HG02884 (cell line): ENCODE measurements around the gene CACNA1I.

Experiments used
- ATAC-seq: cut with Tn5 transposase; IDR thresholded peaks from one replicate; pipeline ENCODE4 v1.9.1; 2021; ENCODE audit warnings: mild to moderate bottlenecking, moderate library complexity; ENCODE audit not compliant: unreplicated experiment

Gene CACNA1I

DNA sequence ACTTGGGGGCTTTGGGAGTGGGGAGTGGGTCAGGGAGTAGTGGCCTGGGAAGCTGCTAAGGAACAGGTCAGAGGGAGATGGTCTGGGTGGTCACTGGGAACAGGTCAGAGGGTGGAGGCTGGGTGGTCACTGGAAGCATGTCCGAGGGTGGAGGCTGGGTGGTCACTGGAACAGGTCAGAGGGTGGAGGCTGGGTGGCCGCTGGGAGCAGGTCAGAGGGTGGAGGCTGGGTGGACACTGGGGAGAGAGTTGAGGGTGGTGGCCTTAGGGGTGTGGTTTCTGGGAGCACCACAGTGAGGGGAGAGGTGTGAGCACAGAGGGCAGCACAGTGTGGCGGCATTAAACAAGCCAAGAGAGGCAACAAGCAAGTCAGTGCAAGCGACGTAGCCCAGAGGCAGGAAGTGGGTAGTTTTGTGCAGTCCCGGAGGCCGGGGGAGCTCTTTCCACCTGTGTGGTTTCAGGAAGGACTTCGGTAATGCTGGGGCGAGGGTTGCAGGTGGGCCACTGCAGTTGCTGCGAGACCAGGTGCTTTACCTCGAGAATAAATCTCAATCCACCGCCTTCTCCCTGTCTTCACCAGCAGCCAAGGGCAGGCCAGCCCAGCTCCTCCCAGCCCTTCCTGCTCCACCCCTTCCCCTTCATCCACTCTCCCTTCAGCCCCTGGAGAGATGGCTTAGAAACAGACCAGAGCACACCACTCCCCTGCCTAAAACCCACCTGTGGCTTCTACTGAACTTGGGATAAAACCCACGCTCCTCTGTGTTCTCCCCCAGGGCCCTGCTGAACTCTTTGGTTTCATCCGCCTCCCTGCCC, 3.2 kb upstream of the CACNA1I start:
- ATAC-seq, result no peak

DNA sequence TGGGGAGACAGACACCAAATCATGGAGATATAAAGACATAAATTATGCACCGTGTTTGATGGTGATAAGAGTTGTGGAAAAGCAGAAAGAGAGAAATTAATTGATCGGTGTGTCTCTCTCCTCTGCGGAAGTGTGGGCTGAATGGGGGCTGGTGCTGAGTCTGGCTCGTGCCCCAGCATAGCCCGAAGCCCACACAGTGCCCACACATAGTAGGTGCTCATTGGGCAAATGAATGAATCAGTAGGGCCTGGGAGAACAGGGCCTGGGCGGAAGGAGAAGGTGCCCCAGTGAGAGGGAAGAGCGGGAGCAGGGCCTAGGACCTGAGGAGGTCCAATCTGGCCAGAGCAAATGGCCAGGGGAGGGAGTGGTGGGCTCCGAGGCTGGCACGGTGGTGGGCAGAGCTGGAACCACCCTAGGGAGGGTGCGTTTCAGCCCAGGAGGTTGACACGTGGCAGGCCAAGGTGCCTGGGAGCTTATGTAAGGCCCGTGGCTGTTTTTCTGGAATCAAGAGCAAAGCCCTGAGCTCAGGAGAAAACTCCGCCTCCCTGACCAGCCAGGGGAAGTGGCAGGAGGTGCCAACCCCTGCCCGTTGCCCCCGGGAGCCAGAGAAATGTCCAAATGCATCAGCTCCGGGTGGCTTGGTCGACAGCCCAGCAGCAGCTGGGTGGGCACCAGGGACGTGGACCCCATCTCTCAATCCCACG, 2.1 kb upstream of the CACNA1I start:
- no peak for ATAC-seq

DNA sequence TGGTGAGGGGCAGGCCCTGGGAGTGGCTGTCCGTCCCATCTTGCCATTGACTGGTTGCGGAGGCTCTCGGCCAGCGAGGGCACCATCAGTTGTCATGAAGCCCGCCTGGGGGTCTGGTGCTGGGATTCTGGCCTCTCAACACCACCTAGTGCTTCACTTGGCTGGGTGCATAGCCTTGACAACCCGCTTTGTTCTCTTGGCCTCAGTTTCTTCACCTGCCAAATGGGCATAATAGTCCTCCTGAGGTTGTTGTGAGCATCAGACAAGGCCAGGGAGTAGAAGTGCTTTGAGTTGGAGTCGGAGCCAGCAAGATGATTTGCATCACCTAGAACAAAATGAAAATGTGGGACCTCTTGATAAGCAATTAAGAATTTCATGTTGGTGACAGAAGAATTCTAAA, 1.5 kb upstream of the CACNA1I start:
- no peak for ATAC-seq

DNA sequence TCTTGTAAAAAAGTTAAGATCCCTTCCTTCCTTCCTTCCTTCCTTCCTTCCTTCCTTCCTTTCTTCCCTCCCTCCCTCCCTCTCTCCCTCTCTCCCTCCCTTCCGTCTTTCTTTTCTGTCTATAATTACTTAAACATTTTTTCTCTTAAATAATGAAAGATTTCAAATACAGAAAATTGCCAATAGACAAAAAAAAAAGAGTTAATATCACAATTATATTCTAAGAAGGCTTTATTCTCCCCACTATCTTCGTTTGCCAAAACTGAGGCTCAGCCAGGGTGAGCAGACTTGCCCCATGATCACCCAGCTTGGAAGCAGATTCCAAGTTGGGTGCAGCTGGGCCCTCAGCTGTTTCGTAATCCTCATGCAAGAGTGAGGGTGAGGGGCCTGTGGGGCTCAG, 327 bp upstream of the CACNA1I start:
- no peak for ATAC-seq

DNA sequence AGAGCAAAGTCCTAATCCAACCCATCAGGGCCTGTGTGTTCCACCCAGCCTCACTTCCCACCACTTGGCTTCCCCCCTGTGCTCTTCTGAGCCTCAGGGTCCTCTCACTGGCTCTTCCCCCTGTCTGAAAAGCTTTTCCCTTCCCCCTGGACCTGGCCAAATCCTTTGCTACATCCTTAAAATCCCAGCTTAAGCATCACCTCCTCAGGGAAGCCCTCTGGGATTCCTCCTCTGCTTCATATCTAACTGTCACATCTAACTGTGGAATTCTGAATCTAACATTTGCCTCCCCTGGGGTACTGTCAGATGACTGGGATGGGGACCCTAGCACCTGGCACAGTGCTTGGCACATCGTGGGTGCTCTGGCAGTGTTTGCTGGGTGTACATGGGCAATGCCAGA, 985 bp downstream of the CACNA1I start:
- ATAC-seq, result no peak

DNA sequence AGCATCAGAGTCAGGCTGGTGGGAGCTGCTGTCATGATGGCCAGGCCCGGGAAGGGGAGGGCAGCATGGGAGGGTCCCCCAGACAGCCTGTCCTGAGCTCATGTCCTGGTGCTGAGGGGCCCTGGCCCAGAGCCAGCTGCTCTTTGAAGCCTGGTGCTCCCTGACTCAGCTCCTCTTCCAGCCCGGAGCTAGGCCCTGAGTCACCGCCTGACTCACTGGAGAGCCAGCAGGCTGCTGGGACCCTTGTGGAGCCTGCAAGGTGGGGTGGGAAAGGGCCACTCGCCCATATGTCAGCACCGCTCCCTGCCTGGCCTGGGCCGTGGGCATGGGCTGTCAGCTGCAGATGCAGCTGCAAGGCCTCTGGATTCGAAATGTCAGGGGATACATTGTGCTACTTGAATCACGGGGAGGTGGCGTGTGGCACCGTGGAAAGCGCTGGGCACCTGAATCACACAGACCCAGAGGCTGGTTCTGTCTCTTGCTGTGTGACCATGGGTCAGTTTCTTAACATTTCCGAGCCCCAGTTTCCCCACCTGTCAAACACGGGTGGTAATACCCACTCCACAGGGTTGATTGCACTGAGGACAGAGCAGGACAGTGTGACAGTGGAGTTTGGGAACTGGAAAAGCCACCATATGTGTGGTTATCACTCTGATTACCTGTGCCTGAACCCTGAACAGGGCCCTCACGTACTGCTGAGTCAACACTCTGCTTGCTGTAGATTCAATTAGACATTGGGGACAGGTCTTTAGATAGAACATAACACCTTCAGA, 4.4 kb downstream of the CACNA1I start:
- no peak for ATAC-seq

DNA sequence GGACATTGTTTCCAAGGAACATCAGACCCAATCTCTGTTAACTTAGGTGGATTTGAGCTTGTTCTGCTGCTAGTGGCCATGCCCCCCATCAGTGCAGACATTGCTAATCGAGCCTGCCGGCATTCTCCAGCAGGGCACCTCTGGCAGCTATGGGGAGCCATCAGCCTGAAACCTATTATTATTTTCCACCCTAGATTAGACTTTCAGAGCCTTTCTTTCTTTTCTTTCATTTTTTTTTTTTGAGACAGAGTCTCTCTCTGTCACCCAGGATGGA, 4.9 kb downstream of the CACNA1I start:
- no peak for ATAC-seq

DNA sequence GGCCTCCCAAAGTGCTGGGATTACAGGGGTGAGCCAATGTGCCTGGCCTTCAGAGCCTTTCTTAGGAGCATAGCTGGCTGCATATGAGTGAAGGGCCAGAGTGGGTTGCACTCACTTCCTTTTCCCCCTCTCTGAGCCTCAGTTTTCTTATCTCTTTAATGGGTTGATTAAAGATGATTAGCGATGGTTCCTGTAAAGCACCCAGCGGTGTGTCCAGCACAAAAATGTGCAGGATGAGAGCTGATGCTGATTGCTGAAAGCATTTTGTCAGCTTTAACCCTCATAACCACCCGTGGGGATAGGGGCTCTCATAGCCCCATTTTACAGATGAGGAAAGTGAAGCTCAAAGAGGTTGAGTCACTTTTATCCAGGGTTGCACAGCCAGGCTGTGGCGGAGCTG, 5.5 kb downstream of the CACNA1I start:
- no peak for ATAC-seq

DNA sequence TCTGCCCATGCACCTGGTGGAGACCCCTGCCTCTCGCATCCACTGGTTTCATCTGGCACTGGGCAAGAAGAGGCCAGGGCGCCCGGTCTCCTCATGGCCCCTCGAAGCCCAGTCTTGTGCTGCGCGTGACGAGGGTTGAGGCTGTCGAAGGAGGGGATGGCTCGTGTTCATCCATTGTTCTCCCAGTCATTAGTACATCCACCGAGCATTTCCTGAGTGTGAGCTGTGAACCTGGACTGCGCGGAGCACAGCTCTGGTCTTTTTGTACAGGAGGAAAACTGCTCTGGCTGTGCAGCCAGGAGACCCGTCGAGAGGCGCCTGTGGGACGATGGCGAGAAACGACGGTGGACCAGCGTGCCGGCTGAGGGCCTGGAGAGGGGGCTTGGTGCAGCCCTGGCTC, 6.8 kb downstream of the CACNA1I start:
- ATAC-seq, result no peak

DNA sequence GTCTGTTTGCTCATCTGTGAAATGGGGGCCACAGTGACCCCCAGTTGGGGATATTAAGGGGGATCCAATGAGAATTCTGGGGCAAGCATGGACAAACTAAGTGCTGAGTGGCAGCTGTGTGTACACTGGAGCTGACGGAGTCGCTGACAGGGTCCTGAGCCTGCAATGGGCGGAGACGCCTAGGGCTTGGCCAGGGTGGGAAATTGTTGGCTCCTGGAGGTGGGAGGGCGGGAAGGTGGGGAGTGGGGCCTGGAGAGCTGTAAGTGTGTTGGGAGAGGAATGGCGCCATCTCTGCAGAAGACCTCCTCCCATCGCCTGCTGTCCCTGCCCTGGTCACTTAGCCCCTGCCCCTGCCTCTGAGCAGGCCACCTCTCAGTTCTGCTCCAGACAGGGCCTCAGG, 7.3 kb downstream of the CACNA1I start:
- ATAC-seq, result no peak

DNA sequence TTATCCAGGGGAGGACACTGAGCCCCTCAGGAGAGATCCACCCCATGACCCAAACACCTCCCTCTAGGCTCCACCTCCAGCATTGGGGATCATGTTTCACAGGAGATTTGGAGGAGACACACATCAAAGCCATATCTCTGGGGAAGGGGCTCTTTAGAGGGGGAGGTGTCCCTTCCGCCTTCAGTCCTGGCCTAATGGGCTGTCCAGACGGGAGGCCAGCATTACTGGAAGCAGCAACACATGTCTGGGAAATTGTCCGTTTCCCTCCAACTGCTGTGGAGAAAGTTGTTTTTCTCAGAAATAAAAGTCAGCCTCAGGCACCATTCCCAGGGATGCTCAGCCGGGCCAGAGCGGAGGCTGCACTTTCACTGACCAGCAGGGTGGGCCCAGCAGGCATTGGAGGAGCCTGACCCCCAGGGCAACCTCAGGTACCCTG, 9.5 kb downstream of the CACNA1I start:
- ATAC-seq, result no peak

DNA sequence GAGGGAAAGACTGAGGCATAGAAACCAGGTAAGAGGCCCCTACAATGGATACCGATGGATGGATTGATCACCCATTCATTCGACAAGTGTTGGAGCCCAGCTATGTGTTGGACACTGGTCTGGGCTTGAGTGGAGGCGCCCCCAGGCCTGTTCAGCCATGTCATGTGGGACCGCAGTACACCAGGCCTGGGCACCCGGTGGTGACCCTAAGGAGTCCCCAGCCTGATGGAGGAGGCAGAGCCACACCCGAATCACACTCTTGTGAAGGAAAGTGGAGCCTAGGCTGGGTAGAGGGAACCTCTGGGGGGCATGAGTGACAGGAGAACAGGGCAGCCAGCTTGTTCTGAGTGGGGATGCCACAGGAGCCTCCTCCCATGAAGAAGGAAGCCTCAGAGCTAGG, 10.2 kb downstream of the CACNA1I start:
- ATAC-seq, result no peak

DNA sequence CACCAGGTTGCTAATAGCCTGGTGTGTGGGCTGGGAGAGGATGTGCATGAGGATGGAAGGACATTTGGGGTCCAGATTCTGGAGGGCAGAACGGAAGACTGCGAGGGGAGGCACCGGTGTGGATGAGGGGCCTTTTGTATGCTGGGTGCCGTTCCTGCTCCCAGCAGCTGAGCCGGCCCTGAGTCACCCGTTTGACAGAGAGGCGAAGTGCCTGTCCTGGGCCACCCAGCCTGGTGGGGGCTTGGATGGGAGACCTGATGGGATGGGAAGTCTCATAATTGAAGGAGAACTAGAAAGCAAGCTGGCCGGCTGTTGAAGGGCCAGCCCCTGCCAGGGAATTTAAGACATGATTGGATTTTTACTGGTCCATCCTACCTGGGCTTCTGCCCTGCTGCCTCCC, 10.8 kb downstream of the CACNA1I start:
- ATAC-seq, result no peak

DNA sequence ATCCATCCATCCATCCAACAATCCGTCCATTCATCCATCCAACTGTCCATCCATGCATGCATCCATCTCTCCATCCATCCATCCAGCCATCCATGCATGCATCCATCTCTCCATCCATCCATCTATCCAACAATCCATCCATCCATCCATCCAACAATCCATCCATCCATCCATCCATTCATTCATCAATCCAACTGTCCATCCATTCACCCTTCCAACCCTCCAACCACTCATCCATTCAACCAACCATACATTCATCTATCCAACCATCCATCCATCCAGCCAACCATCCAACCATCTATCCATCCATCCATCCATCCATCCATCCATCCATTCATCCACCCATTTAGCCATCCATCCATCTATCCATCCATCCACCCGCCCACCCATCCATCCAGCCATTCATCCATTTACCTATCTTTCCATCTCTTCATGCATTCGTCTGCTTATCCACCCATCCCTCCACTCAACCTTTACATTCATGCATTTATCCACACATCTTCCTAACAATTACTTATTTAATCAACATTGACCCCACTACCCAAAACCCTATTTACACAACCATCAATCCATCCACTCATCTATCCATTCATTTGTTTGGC, 12.6 kb downstream of the CACNA1I start:
- no peak for ATAC-seq

DNA sequence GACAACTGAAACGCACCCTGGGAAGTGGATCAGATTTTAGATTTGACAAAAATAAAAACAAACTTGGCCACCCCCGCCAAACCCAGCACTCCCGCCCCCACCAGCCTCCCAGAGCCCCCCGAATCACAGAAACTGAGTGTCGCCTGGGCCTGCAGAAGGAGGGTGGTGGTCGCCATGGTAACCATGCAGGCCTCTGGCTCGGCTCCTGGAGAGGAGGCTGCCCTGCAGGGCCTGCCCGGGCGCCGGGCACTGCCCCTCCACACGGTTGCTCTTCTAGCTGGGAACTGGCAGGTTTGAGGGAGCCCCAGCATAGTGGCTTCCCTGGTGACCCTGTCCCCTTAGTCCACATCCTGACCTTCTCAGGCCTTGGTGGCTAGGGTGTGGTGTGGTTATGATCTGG, 19.3 kb downstream of the CACNA1I start:
- no peak for ATAC-seq

DNA sequence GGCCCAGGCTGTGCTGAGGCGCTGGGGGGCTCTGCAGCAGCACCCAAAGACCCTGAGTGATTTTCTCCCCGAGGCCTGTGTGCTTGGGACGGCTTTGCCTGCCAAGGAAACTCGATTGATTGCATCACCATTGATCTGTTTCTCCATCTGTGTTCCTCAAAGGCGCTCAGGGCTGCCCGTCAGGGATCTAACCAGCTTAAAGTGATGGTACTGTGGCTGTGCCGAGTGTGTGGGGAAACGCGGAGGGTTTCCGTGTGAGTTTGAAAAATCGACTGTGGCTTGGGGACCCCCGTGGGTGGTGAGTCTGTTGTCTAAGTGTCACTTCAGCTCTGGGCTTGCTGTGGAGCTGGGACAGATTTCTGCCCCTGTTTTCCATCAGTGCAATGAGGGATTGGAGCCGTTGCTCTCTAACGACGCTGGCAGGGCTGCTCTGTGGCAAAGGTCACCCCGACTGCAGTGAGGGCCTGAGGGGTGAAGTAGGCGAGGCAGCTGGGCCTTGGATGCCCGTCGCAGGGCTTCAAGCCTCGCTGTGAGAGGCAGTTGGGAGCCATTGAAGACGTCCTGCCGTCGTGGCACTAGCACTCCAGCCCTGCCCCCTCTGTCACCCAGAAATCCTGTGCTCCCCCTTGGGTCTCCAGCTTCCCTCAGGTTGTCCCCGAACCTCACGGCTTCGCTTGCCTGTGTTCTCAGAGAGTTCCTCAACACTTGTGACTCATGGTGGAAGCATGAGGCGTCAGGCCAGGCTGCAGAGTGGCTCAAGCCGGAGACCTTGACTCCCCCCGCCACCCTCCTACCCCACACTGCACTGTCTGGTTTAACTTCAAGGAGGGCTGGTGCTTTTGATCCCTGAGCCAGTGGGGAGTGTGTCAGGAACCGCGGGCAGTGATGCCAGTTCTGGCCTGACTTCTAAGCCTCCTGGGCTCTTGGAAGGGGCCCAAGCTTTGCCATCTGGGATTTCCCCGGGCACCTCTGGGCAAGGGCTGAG, 21.8 kb downstream of the CACNA1I start:
- ATAC-seq, result no peak

DNA sequence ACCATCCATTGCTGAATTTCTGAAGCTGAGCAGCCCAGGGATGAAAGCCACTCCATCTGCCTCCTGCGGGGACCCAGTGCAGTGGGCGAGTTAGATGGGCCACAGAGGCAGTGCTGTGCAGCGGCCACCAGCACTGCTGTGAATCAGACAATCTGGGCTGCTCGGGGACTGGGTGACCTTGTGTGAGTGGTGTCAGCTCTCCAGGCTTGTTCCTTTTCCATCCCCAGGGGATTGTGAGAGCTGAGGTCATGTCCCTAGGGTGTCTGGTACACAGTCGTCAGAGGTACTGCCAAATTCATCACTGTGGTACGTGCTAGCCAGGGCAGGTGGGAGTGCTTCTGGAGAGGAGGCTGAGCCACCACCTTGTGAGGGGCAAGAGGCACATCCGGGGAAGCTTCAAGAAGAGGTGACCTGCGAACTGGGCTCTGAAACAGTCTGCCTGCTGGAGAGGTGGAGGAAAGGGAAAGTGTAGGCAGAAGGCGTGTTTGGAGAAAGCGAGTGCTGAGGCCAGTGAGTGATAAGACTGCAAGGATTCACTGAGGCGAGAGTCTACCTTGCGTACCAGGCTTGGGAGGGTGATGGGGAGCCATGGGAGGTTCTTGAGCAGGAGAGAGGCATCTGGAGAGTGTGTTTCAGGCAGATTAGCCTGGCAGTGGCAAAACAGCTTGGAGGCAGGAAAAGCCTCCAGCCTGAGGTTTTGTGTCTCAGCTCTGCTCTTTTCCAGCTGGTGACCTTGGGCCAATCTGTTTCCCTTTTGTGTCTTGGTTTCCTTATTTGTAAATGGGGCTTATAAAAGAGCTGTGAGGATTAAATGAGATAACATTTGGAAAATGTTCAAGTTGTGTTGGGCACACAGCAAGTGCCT, 22.7 kb downstream of the CACNA1I start:
- ATAC-seq, result no peak

DNA sequence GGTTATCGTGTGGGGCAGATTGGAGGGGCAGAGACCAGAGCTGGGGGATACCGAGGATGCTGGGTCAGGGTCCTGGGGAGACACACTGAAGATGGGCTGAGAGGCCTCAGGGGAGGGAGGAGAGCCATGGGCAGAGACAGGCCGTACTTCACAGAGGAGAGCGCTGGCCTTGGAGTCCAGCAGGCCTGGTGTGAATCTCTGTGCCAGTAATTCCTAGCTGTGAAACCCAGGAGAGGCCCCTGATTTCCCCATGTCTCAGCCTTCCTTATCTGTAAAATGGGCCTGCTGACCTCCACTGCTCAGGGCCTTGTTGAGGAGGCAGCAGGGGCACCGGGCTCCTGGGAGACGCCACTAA, 23.4 kb downstream of the CACNA1I start:
- no peak for ATAC-seq

DNA sequence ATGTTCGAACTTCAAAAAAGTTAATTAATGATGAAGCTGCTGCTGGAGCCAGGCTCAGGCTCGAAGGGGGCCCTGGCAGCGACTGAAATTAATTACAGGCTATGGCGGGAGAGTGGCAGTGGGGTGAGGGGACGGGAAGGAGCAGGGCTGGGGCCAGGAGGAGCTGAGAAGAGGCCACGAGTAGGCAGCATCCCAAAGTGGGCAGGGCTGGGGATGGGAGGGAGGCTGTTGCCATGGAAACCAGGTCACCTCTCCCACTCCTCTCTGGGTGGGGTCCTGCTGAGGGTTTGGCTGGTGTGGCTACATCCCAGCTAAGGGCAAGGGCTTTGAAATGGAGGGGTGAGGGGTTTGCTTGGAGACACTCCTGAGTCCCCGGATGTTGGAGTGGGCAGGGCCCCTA, 23.9 kb downstream of the CACNA1I start:
- no peak for ATAC-seq
